Activated naive CD4-positive, alpha-beta T cell (primary cell): ENCODE data around the gene PCF11.
A peak's percentile ranks its signal among the peaks of the same experiment; 100 is the strongest.
"Not testable (repeated sequence)": the region's sequence is repeated elsewhere in the genome, so short reads cannot be mapped to it uniquely, and the experiment has no call there.

Source experiments
- DNase-seq, 4 experiments: peaks; one replicate each; lab custom pipeline; 2025; lab: John Stamatoyannopoulos, UW

PCF11 gene

GRCh38 chr11:83191491-83191890 lies 34.6 kb downstream of the PCF11 start:
- no peak for DNase-seq

GRCh38 chr11:83191986-83192385 lies 35.1 kb downstream of the PCF11 start:
- no peak for DNase-seq

- DNase-seq: no peak
Observed at GRCh38 chr11:83192606-83193245, 35.8 kb downstream of the PCF11 start.

DNA sequence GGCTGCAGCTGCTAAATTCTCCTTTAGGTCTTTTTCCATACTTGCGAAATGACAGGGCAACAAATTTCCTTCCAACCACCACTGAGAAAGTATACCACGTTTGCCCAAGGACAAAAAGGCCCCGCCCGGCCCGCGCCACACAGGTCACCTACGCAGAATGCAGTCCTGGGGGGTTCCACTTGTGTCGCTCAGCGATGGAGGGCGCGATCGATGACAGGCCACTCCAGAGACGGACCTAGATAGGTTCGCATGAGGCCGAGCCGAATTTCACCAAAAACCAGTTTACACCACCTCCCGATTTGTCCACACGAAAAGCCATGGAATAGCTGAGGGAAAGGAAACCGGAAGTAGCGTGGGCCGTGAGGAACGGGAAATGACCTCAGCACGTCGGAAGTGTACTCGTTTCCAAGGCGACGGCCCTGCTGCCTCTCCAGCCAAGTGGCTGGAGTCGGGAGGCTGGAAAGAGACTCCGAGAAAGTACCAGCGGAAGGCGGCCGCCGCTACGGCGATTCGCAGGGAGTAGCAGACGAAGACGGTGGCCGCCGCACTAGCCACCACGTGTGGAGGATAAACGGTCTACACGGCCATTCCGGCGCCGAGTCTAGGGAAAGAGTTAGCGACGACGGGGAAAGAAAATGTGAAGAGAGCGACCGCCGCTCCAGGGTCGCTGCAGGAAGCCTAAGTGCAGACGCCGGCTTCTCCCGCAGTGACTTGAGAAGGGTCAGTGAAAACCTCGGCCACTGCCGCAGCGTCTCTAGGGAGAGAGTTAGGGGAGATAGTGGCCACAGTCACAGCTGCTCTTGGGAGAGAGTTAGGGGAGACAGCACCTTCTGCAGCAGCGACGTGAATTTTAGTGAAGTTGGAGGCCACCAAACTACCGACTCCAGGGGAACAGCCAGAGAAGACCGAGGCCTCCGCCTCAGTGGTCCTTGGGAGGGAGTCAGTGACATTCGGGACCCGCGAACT lies 36.7 kb downstream of the PCF11 start, which contains the start of gene ANKRD42:
Gene ANKRD42, plus strand, starts transcription at position 398 of the 966 bp plus-strand sequence. CDS start 959 bp downstream, outside the sequence.
- DNase-seq: peak; percentile 42 to 68 (median 57)

GRCh38 chr11:83194281-83195142 lies 37.6 kb downstream of the PCF11 start:
- peak in 3 of 4 experiments; percentile 5 to 40 (median 32) for DNase-seq

GRCh38 chr11:83195143-83195466 lies 38.2 kb downstream of the PCF11 start:
- no peak for DNase-seq

DNA sequence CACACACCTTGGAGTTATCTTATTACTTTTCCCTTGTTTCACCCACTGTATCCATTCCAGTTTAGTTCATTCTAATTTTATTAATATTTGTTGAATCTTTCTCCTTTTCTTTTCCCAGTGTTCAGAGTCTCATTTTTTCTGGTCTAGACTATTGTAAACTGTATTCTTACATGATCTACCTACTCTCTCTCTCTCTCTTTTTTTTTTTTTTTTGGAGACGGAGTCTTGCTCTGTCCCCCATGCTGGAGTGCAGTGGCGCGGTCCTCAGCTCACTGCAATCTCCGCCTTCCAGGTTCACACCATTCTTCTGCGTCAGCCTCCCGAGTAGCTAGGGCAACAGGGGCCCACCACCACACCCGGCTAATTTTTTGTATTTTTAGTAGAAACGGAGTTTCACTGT lies 38.7 kb downstream of the PCF11 start:
- no peak for DNase-seq

DNA sequence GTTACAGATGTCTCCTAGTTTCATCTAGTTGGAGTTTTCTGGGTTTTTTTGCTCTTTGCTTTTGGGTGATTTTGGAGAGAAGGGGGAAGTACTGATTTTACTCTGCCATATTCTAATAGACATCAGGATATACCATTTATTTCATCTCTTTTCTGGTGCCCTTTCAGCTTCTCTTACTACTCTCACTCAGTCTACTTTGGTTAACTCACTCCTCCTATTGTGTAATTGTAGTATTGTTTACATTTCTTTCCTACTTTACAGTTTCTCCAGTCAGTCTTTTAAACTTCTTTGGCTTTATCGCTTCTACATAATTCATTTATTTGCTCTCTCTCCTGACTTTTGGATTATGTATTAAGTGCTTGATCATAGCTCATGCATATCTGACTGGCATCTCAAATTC lies 43.1 kb downstream of the PCF11 start:
- DNase-seq: no peak

- no peak for DNase-seq
Observed at GRCh38 chr11:83205608-83206185, 48.8 kb downstream of the PCF11 start.

DNA sequence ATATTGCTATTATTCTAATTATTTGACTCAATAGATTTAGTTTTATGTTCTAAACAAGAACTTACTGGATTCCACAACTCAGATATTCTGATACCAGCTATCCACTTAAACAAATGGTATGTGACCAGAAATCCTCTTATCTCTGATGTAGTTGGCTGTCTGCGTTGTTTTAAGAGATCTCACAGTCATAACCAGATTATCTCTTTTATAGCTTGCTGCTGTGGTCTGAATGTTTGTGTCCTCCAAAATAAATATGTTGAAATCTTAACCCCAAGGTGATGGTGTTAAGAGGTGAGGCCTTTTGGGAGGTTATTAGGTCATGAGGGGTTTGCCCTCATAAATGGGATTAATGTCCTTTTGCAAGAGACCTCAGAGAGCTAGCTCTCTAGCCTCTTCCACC lies 49.3 kb downstream of the PCF11 start:
- DNase-seq: no peak

GRCh38 chr11:83206771-83207382 lies 49.9 kb downstream of the PCF11 start:
- not testable (repeated sequence) for DNase-seq

DNA sequence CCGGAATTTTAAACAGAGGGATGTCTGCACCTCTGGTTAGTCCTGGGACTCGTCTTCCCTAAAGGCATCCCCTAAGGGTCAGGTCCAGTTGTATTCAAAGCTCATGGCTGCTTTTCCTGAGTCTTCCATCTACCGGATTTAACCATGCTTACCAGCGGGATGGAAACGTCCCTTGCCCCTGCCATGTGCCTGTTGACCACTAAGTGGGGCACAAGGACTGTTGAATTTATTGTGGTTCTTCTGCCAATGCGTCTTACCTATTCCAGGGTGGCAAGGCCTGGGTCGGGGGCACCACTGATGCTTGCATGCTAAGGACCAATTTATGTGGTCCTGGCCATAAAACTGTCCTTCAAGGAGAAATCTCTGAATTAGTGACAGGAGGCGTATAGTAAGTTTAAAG lies 62.2 kb downstream of the PCF11 start:
- no peak for DNase-seq

DNA sequence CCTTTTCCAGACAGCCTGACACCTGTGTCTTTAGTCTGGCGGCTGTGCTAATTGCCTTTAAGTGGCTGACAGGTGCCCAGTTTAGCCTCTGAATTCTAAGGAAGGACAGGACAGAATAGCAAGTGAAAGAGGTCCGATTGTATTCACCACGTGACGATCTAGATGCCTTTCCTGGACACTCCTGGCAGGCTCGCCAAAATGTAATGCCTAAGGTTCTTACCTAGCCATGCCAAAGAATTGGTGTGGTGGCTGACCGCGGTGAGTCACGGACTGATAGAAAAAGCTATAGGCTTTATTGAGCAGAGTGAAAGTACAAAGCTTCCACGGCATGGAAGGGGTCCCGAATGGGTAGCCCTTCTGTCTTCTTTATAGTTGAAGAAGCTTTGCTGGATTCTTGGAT lies 63.3 kb downstream of the PCF11 start:
- no peak for DNase-seq

DNA sequence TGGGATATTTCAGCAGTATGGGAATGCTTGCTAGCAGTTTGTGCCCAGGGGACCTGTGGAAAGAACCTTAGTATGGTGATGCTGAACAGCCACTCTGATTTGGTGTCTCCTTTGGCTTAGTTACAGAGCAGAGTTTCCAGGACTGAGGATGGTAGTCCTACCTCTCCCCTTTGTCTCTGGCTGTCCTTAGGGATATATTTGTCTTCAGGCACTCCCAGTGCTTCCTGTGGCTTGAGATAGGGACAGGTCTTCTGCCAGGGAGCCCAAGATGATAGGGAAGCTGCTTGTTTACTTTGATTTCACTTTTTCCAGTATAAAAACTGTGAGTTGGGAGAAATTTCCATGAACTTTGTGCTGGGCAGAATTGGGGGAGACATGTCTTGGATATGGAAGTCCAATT lies 64.8 kb downstream of the PCF11 start:
- DNase-seq: no peak

DNA sequence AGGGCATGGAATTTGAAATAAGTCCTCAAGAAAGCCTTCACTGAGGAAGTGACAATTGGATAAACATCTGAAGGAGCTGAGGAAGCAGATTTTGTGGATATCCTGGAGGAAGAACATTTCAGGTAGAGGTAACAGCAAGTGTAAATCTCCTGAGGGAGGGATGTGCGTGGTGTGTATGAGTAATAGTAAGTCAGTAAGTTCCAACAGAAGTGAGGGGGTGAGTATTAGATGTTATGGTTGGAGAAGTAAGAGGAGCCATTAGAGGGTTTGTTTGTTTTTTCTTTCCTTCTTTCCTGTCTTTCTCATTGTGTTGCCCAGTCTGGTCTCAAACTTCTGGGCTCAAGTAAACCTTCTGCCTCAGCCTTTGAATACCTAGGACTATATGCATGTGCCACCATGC lies 65.6 kb downstream of the PCF11 start:
- no peak for DNase-seq

- no peak for DNase-seq
Observed at GRCh38 chr11:83223457-83223856, 66.5 kb downstream of the PCF11 start.

DNA sequence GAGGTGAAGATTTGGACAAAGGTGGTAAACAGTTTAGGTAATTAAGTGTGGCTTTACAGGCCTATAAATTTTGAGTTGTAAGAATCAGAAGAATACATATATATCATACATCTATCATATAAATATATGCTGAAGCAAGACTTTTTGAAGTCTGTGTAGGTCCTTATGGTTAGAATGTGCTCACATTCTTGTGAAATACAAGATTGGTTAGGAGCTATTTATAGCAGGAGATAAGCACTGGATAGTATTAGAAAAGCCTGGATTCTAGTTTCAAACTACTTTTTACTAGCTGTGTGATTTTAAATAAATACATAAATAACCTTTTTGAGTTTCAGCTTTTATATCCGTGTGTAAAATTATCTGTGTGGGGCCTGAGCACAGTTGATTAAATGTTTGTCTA lies 78.9 kb downstream of the PCF11 start:
- no peak for DNase-seq
